Astrocyte (in vitro differentiated cells and primary cell): Measurements from ENCODE around the gene DEGS1.

Experiments
- CTCF ChIP-seq: IDR thresholded peaks from 2 replicates; pipeline ENCODE4 v1.5.1; 2011; ENCODE audit warnings: low read depth, mild to moderate bottlenecking, inconsistent platforms, low read length, moderate library complexity; ENCODE audit not compliant: insufficient read depth
- EZH2 ChIP-seq: IDR thresholded peaks from 2 replicates; pipeline ENCODE4 v1.6.1; 2012; ENCODE audit warnings: mild to moderate bottlenecking, low read length, inconsistent platforms; ENCODE audit not compliant: insufficient read depth

- TF ChIP-seq CTCF = no peak
- TF ChIP-seq EZH2 = no peak
Observed at GRCh38 chr1:224201383-224201782, 18.3 kb downstream of the DEGS1 start.
